Skeletal muscle tissue (tissue), 4 donors: ENCODE measurements around the gene WDR87. TPM values are rescaled to one million over a fixed set of nuclear protein-coding genes. Genes with fewer than 3 reads are reported as not detected.

Experiments
- H3K27ac ChIP-seq: one replicate; pipeline ENCODE4 v1.7.0; 2013; ENCODE audit warnings: mild to moderate bottlenecking, low read depth, low read length, inconsistent platforms
- H3K27me3 ChIP-seq, 3 donors: one replicate each; pipeline ENCODE4 v1.7.0; 2013; ENCODE audit warnings: low read length in 3 of 3; ENCODE audit not compliant: control insufficient read depth in 3 of 3, insufficient read depth in 3 of 3
- H3K36me3 ChIP-seq, 3 donors: one replicate each; pipeline ENCODE4 v1.7.0; 2013; ENCODE audit warnings: low read length in 3 of 3; ENCODE audit not compliant: control insufficient read depth in 3 of 3, insufficient read depth in 3 of 3
- H3K4me1 ChIP-seq, 3 donors: one replicate each; pipeline ENCODE4 v1.7.0; 2013; ENCODE audit warnings: low read length in 3 of 3, mild to moderate bottlenecking in 3 of 3; ENCODE audit not compliant: control insufficient read depth in 3 of 3, insufficient read depth in 3 of 3
- H3K4me3 ChIP-seq, 3 donors: one replicate each; pipeline ENCODE4 v1.7.0; 2013; ENCODE audit warnings: low read length in 3 of 3
- H3K9ac ChIP-seq, 3 donors: one replicate each; pipeline ENCODE4 v1.7.0; 2013; ENCODE audit warnings: low read length in 3 of 3, mild to moderate bottlenecking in 3 of 3, moderate library complexity in 2 of 3, low read depth in 1 of 3
- H3K9me3 ChIP-seq, 3 donors: one replicate each; pipeline ENCODE4 v1.7.0; 2013; ENCODE audit warnings: low read length in 3 of 3; ENCODE audit not compliant: control insufficient read depth in 3 of 3
- total RNA-seq: library from RNA; depleted of rRNA; stranded (reverse); fragments of >200 nt; gene quantifications from one replicate; pipeline ENCODE4 v1.2.3, GENCODE V29; 2014
- donor health status: Osteomylitis.

The WDR87 gene
- total RNA-seq, 1 donor from 2014 or later: not detected

DNA sequence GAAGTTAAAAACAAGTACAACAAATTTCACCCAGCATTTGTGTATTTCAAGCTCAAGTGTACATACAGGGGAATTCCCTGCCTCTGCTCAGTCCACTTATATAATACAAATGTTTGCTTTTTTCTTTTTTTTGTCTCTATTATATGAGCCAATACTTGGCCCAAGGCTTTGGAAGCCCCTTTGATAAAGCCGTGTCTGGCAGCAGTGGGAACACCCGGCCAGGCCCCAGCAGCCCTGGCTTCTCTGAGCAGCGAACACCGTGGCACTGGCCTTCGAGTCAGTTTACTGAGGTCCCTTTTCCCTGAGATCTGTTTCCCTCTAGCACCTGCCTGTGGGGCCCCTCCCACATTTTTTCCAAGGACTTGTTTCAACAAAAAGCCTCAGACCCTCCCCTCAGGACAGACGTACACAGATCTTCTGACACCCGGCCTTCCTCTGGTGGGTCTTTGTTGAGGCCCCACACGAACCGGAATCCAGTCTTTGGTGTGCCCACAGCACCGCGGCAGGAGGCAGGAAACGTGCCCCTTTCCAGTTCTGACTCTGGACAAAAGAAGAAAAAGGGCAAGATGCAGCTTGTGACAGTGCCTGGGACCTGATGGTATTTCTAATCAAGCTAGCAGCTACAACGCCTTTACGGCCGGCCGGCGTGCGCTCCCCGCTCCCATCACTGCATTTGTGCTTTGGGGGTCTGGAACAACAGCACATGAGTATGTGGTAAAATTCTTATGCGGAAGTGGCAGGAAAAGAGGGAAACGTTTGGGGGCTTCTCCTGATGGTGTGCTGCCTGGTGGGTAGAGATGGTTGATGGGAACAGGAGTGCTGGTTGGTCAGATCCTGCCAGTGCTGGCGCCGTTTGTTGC, 14.4 kb upstream of the WDR87 start:
- Histone ChIP-seq H3K27ac (no peak overlapping the region), H3K36me3 (peaks cover 0 to 7% (median 2%) of the 10 kb centered on the region in 3 donors), H3K4me3 (no peak overlapping the region), H3K4me1 (no peaks in the 10 kb centered on the region), H3K9me3 (no peaks in the 10 kb centered on the region), H3K27me3 (no peaks in the 10 kb centered on the region), H3K9ac (no peak overlapping the region)

- Histone ChIP-seq H3K4me1 (no peaks in the 10 kb centered on the region), H3K36me3 (peaks cover 0 to 4% (median 2%) of the 10 kb centered on the region in 3 donors), H3K27ac (no peak overlapping the region)
These were observed 8.5 kb upstream of the WDR87 start for GRCh38 chr19:37914908-37915307.

DNA sequence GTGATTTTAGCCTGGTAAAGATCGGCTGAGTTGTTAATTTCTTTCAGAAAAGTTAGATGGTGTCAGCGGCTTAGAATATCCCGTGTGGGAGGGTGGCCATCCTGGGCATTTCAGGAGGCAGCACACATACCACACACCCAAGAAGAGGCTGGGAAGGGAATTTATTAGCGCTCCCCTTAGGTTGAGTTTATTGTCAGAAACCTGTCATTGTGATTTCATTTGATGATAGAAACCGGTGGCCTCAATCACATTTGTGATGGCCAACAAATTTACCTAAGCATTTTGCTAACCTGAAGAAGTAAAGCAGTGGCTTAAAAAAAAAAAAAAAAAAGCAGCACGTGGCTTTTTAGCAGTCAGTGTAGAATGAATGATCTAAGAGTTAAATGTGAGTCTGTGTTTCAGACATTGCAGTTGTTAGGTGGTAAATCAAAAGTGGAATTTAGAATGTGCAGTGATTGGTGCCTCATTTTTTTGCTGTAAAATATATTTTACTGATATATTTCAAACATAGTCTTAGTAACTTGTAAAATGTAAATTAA, 3.3 kb upstream of the WDR87 start:
- H3K4me1 ChIP-seq: peaks cover 8 to 20% (median 11%) of the 10 kb centered on the region in 3 donors
- H3K27me3 ChIP-seq: no peaks in the 10 kb centered on the region
- H3K4me3 ChIP-seq: no peak overlapping the region
- H3K9me3 ChIP-seq: no peaks in the 10 kb centered on the region
- no peak overlapping the region for H3K27ac ChIP-seq
- no peak overlapping the region for H3K9ac ChIP-seq
- H3K36me3 ChIP-seq: no peaks in the 10 kb centered on the region

More at GRCh38 chr19:37914908-37915307, 8.5 kb upstream of the WDR87 start:
- Histone ChIP-seq H3K4me3 (no peak overlapping the region), H3K9me3 (no peaks in the 10 kb centered on the region), H3K27me3 (no peaks in the 10 kb centered on the region), H3K9ac (no peak overlapping the region)

- Histone ChIP-seq H3K27me3 (no peaks in the 10 kb centered on the region), H3K36me3 (no peaks in the 10 kb centered on the region), H3K27ac (no peak overlapping the region), H3K4me1 (peaks cover 8 to 20% (median 11%) of the 10 kb centered on the region in 3 donors), H3K4me3 (peak overlapping the region; percentile 73 to 92 (median 91)), H3K9me3 (no peaks in the 10 kb centered on the region), H3K9ac (peak overlapping the region; percentile 60 to 91 (median 80))
These were observed 1.5 kb upstream of the WDR87 start for GRCh38 chr19:37907735-37908455.

- H3K4me1 ChIP-seq: peaks cover 8 to 20% (median 11%) of the 10 kb centered on the region in 3 donors
- H3K27ac ChIP-seq: peak within 1 kb of the TSS; percentile 52
- peak within 1 kb of the TSS; percentile 73 to 92 (median 91) for H3K4me3 ChIP-seq
- H3K9ac ChIP-seq: peak within 1 kb of the TSS; percentile 63 to 91 (median 80)
- H3K27me3 ChIP-seq: no peaks in the 10 kb centered on the region
- no peaks in the 10 kb centered on the region for H3K36me3 ChIP-seq
- H3K9me3 ChIP-seq: no peaks in the 10 kb centered on the region
These were observed 708 bp upstream of the WDR87 start, which contains the start of gene SIPA1L3 for GRCh38 chr19:37906869-37907734. Gene SIPA1L3 (plus strand): TSS chr19:37907208. CDS start chr19:38081566, 174,358 bp downstream.

DNA sequence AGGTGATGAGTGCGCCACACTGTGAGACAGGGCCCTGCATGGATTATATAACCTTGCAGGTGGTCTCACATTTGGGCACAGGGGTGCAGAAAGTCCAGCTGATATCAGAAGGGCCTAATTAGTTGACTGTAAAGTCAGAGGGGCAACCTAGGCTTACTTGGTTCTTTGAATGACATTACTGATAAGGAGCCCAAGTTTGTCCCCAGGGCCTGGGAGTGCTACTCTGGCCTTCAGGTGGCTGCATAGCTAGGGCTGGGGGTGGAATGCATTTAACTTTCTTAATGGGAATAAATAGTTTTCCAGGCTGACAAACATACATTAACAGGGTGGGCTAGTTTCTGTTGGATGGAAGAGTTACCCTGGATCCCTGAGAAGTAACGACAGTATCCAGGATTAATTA, 3.3 kb downstream of the WDR87 start:
- H3K36me3 ChIP-seq: no peaks in the 10 kb centered on the region
- peaks cover 6 to 15% (median 9%) of the 10 kb centered on the region in 3 donors for H3K4me1 ChIP-seq
- H3K9ac ChIP-seq: no peak overlapping the region
- no peak overlapping the region for H3K4me3 ChIP-seq
- no peak overlapping the region for H3K27ac ChIP-seq
- H3K9me3 ChIP-seq: no peaks in the 10 kb centered on the region
- H3K27me3 ChIP-seq: no peaks in the 10 kb centered on the region

DNA sequence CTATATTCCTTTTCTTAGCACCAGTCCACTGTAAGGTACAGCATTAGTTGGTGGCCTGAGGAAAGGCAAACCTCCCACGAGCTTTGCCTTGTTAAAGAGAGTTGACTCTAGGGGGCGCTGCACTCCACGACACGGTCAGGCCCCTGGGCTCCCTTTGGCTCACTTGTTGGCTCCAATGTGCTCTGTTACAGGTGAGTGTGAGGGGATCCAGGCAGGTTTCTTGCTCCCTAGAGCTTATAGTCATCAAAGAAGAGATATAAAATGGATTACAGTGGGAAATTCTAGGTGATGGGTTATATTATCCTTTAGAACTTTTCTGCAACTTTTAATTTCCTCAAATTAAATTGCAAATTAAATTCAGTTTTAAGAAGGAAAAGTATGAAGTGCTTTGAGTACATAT, 3.7 kb downstream of the WDR87 start:
- peaks cover 1 to 11% (median 5%) of the 10 kb centered on the region in 3 donors for H3K4me1 ChIP-seq
- H3K9me3 ChIP-seq: no peaks in the 10 kb centered on the region
- no peak overlapping the region for H3K9ac ChIP-seq
- H3K4me3 ChIP-seq: no peak overlapping the region
- no peak overlapping the region for H3K27ac ChIP-seq
- H3K27me3 ChIP-seq: no peaks in the 10 kb centered on the region
- no peaks in the 10 kb centered on the region for H3K36me3 ChIP-seq

GRCh38 chr19:37899966-37900365, 6.4 kb downstream of the WDR87 start:
- H3K36me3 ChIP-seq: no peaks in the 10 kb centered on the region
- H3K27me3 ChIP-seq: no peaks in the 10 kb centered on the region
- H3K27ac ChIP-seq: no peak overlapping the region
- no peak overlapping the region for H3K4me3 ChIP-seq
- no peaks in the 10 kb centered on the region for H3K9me3 ChIP-seq
- H3K9ac ChIP-seq: no peak overlapping the region
- H3K4me1 ChIP-seq: peaks cover 0 to 9% (median 0%) of the 10 kb centered on the region in 3 donors

DNA sequence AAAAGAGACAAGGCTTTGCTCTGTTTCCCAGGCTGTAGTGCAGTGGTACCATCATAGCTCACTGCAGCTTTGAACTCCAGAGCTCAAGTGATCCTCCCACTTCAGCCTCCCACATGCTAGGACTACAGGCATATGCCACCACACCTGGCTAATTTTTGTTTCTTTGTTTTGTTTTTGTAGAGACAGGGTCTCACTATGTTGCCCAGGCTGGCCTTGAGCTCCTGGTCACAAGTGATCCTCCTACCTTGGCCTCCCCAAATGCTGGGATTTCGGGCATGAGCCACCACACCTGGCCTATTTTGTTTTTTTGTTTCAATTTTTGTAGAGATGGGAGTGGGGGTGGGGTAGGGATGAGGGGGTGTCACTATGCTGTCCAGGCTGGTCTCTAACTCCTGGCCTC, 6.9 kb downstream of the WDR87 start:
- H3K27me3 ChIP-seq: no peaks in the 10 kb centered on the region
- no peak overlapping the region for H3K4me3 ChIP-seq
- H3K36me3 ChIP-seq: no peaks in the 10 kb centered on the region
- no peaks in the 10 kb centered on the region for H3K9me3 ChIP-seq
- H3K9ac ChIP-seq: no peak overlapping the region
- no peak overlapping the region for H3K27ac ChIP-seq
- peaks cover 0 to 9% (median 0%) of the 10 kb centered on the region in 3 donors for H3K4me1 ChIP-seq
